ENCODE measurements around the gene ERCC4. TPM values are rescaled to one million over a fixed set of nuclear protein-coding genes. Genes with fewer than 3 reads are reported as not detected.

ERCC4 gene
- total and polyA plus RNA-seq, 2 of the 8 experiments (the other 6 are each of a cell fraction or from before 2014, with no cell fraction given): 1.6 to 13.2 TPM

- H3K4me2 ChIP-seq (ENCODE audit: insufficient read depth in 1 of 2, low read depth in 2 of 2, low read length in 2 of 2): no peak overlapping the region
- H3K56ac ChIP-seq (replicated peaks; ENCODE audit: insufficient read length, low read depth, low read length): no peak overlapping the region
- no peaks in the 10 kb centered on the region for H3K27me3 ChIP-seq (replicated peaks in 1 of 4; ENCODE audit: control insufficient read depth in 3 of 4, extremely low read depth in 1 of 4, insufficient read depth in 3 of 4, low read length in 3 of 4)
- H3K9me3 ChIP-seq (ENCODE audit: insufficient read depth in 2 of 2, low read depth in 1 of 2, low read length in 1 of 2): peaks cover 0 to 3% of the 10 kb centered on the region in 2 experiments; a peak in 1 of 4 replicates
- 93% methylated on average over 3 of the region's 3 CpGs; no CpG with 5 or more reads in 1 of the 2 experiments for WGBS, 2 experiments (ENCODE audit: extremely low coverage in 1 of 2, insufficient coverage in 1 of 2, insufficient read length in 1 of 2, insufficient replicate concordance in 2 of 2, low coverage in 1 of 2, low lambda C conversion rate in 2 of 2, missing lambda C conversion rate in 1 of 2)
- TF ChIP-seq BRCA1 (IDR thresholded peaks at IDR 0.05; ENCODE audit: low read depth, low read length): no peak
- no peak for TF ChIP-seq KDM1A (IDR thresholded peaks at IDR 0.05; ENCODE audit: borderline replicate concordance, low read length)
- no peak for TF ChIP-seq RAD21 (IDR thresholded peaks at IDR 0.05 in 1 of 2, conservative IDR thresholded peaks at IDR 0.05 in 1 of 2; ENCODE audit: low read depth in 2 of 2, low read length in 2 of 2)
- no peak for TF ChIP-seq RXRA (IDR thresholded peaks at IDR 0.05; ENCODE audit: insufficient read depth, low read depth, low read length)
- no peak for TF ChIP-seq BCL11A (IDR thresholded peaks at IDR 0.05; ENCODE audit: low read depth in 2 of 2, low read length in 2 of 2)
- no peak for TF ChIP-seq PHF8 (conservative IDR thresholded peaks at IDR 0.05; ENCODE audit: low read depth, low read length)
- no peak for TF ChIP-seq SIX5 (IDR thresholded peaks at IDR 0.05; ENCODE audit: low read depth, low read length)
- no peak for TF ChIP-seq TAF1 (IDR thresholded peaks at IDR 0.05; ENCODE audit: low read depth, low read length)
- no peak for TF ChIP-seq TCF12 (IDR thresholded peaks at IDR 0.05; ENCODE audit: low read depth, low read length)
- TF ChIP-seq CBX8 (IDR thresholded peaks at IDR 0.05; ENCODE audit: borderline replicate concordance, low read depth, low read length): no peak
- TF ChIP-seq CHD1 (IDR thresholded peaks at IDR 0.05; ENCODE audit: low read depth, low read length): no peak
- no peak overlapping the region for H3K18ac ChIP-seq (ENCODE audit: extremely low read depth, low read length)
- no peaks in the 10 kb centered on the region for H3K4me1 ChIP-seq (replicated peaks in 1 of 4; ENCODE audit: control insufficient read depth in 3 of 4, insufficient read depth in 4 of 4, low read length in 3 of 4)
- no peak overlapping the region for H2BK15ac ChIP-seq (ENCODE audit: low read length)
- no peak overlapping the region for H3K14ac ChIP-seq (ENCODE audit: insufficient read length)
- POLR2A ChIA-PET (ENCODE audit: partially characterized antibody): no interaction called here
- CTCF ChIA-PET (ENCODE audit: partially characterized antibody): no interaction called here
- no peak overlapping the region for H2BK12ac ChIP-seq (ENCODE audit: low read depth, low read length)
- no peak overlapping the region for H2AK5ac ChIP-seq (ENCODE audit: low read depth, low read length)
- no peak overlapping the region for H4K91ac ChIP-seq (replicated peaks; ENCODE audit: insufficient read length, low read length)
- H4K5ac ChIP-seq (ENCODE audit: insufficient read length, low read depth, low read length): no peak overlapping the region
- no peak overlapping the region for H3K27ac ChIP-seq (ENCODE audit: low read depth, low read length)
- FAIRE-seq (no peak), DNase-seq (ENCODE audit: low read depth in 1 of 2, low spot score in 2 of 2) (no peak)
- H3K9ac ChIP-seq (replicated peaks in 1 of 4; ENCODE audit: extremely low read depth in 1 of 4, low read depth in 3 of 4, low read length in 3 of 4): no peak overlapping the region
- H3K4me3 ChIP-seq (ENCODE audit: extremely low read depth in 1 of 4, insufficient read depth in 2 of 4, low read depth in 3 of 4, low read length in 4 of 4): no peak overlapping the region
- no peaks in the 10 kb centered on the region for H3K79me2 ChIP-seq (ENCODE audit: control insufficient read depth in 1 of 2, insufficient read depth in 2 of 2, low read length in 2 of 2)
- H3K23me2 ChIP-seq (ENCODE audit: low read depth, low read length): no peaks in the 10 kb centered on the region
- no peak overlapping the region for H4K8ac ChIP-seq (ENCODE audit: extremely low read depth, insufficient read depth, low read length)
- no peak overlapping the region for H3K4ac ChIP-seq (replicated peaks; ENCODE audit: insufficient read length, low read depth, low read length)
- no peak overlapping the region for H2BK20ac ChIP-seq (ENCODE audit: low read length)
- H2BK120ac ChIP-seq (replicated peaks; ENCODE audit: low read depth, low read length): no peak overlapping the region
- no peaks in the 10 kb centered on the region for H3K79me1 ChIP-seq (ENCODE audit: low read depth, low read length)
- no peaks in the 10 kb centered on the region for H3K36me3 ChIP-seq (ENCODE audit: control insufficient read depth in 2 of 4, insufficient read depth in 4 of 4, low read length in 3 of 4)
- no peak overlapping the region for H3K23ac ChIP-seq (ENCODE audit: insufficient read length)
- H2AFZ ChIP-seq (ENCODE audit: low read length): no peak overlapping the region
- H4K20me1 ChIP-seq (replicated peaks in 1 of 2; ENCODE audit: control insufficient read depth in 1 of 2, insufficient read depth in 2 of 2, low read length in 2 of 2): no peaks in the 10 kb centered on the region
- H2BK5ac ChIP-seq (ENCODE audit: low read depth, low read length): no peak overlapping the region
Measured at GRCh38 chr16:13909872-13910303, 10.1 kb upstream of the ERCC4 start.
